OCI-LY3 (cell line): ENCODE measurements around the gene VGLL1.

Experiments used
- H2AFZ ChIP-seq: fragments of 200-600, 300-600 bp; shearing (Covaris generic); 2 replicates; pipeline ENCODE4 v1.6.0; 2014; ENCODE audit warnings: antibody characterized with exemption, low read depth, low read length
- H3K27ac ChIP-seq: fragments of 200-600, 300-600 bp; sonication (generic); 2 replicates; pipeline ENCODE4 v1.5.1; 2014; ENCODE audit warnings: mild to moderate bottlenecking, low read length, moderate library complexity, mixed read lengths
- H3K27me3 ChIP-seq: fragments of 200-600, 300-600 bp; sonication (generic); 2 replicates; pipeline ENCODE4 v1.6.1; 2014; ENCODE audit warnings: low read depth, low read length, mixed read lengths
- H3K36me3 ChIP-seq: fragments of 200-600, 300-600 bp; sonication (generic); replicated peaks from 2 replicates; pipeline ENCODE3; 2014; ENCODE audit warnings: low read depth, low read length, mixed read lengths
- H3K4me1 ChIP-seq: fragments of 300-600, 200-600 bp; sonication (generic); 2 replicates; pipeline ENCODE4 v1.6.1; 2014; ENCODE audit warnings: low read length, mixed read lengths
- H3K4me2 ChIP-seq: fragments of 200-600, 300-600 bp; sonication (generic); 2 replicates; pipeline ENCODE4 v1.6.1; 2014; ENCODE audit warnings: low read length, mixed read lengths
- H3K4me3 ChIP-seq: fragments of 300-600, 200-600 bp; sonication (generic); 2 replicates; pipeline ENCODE4 v1.5.1; 2014; ENCODE audit warnings: antibody characterized with exemption, mild to moderate bottlenecking, low read length, moderate library complexity
- H3K79me2 ChIP-seq: fragments of 300-600, 200-600 bp; shearing (Covaris generic); 2 replicates; pipeline ENCODE4 v1.6.1; 2014; ENCODE audit warnings: mild to moderate bottlenecking, low read length, mixed read lengths
- H3K9ac ChIP-seq: fragments of 300-600, 200-600 bp; shearing (Covaris generic); 2 replicates; pipeline ENCODE4 v1.6.0; 2014; ENCODE audit warnings: mild to moderate bottlenecking, low read length, moderate library complexity
- H3K9me3 ChIP-seq: fragments of 200-600, 300-600 bp; shearing (Covaris generic); 2 replicates; pipeline ENCODE4 v1.6.1; 2014; ENCODE audit warnings: low read length, mixed read lengths; ENCODE audit not compliant: insufficient read depth
- H4K20me1 ChIP-seq: fragments of 200-600, 300-600 bp; sonication (generic); 2 replicates; pipeline ENCODE4 v1.6.1; 2016; ENCODE audit warnings: low read length, mixed read lengths; ENCODE audit not compliant: insufficient read depth
- EZH2phosphoT487 ChIP-seq: fragments of 200-600 bp; shearing (Covaris generic); IDR thresholded peaks from 2 replicates; pipeline ENCODE4 v1.6.1; 2018; ENCODE audit warnings: antibody characterized with exemption, mixed run types, low read depth
- TF ChIP-seq, protein P1 (sequence below): fragments of 200-600, 300-600 bp; sonication (generic); IDR thresholded peaks from 2 replicates; pipeline ENCODE4 v1.5.1; 2014; ENCODE audit warnings: antibody characterized with exemption, low read length, low read depth

Gene VGLL1

DNA sequence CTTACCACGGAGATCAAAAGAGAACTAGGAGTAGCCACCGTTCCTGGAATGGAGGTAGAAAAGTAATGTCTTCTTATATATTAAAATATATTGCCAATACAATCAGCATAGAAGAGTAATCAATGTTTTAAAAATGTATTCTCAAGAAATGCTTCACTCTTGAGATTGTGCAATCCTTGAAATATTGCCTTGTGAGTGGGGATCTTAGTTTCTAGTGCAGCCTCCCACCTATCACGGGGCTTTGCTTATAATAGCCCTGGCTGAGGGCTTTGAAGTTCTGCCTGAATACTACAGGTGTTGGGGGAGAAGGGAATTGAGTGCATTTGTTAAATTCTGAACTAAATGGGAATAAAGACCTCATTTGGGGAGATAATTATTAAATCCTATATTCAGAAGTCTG is 55.5 kb downstream of the VGLL1 start:
- Histone ChIP-seq H3K4me1 (peaks cover 29% of the 10 kb centered on the region), H3K27me3 (no peaks in the 10 kb centered on the region), H3K9ac (no peak overlapping the region), H2AFZ (no peak overlapping the region), H4K20me1 (no peaks in the 10 kb centered on the region), H3K79me2 (no peaks in the 10 kb centered on the region), H3K4me3 (no peak overlapping the region), H3K9me3 (no peaks in the 10 kb centered on the region), H3K4me2 (peak overlapping the region; percentile 36), H3K36me3 (no peaks in the 10 kb centered on the region), H3K27ac (no peak overlapping the region)
- TF ChIP-seq EZH2phosphoT487: no peak
- TF ChIP-seq, protein P1, sequence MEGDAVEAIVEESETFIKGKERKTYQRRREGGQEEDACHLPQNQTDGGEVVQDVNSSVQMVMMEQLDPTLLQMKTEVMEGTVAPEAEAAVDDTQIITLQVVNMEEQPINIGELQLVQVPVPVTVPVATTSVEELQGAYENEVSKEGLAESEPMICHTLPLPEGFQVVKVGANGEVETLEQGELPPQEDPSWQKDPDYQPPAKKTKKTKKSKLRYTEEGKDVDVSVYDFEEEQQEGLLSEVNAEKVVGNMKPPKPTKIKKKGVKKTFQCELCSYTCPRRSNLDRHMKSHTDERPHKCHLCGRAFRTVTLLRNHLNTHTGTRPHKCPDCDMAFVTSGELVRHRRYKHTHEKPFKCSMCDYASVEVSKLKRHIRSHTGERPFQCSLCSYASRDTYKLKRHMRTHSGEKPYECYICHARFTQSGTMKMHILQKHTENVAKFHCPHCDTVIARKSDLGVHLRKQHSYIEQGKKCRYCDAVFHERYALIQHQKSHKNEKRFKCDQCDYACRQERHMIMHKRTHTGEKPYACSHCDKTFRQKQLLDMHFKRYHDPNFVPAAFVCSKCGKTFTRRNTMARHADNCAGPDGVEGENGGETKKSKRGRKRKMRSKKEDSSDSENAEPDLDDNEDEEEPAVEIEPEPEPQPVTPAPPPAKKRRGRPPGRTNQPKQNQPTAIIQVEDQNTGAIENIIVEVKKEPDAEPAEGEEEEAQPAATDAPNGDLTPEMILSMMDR: no peak

DNA sequence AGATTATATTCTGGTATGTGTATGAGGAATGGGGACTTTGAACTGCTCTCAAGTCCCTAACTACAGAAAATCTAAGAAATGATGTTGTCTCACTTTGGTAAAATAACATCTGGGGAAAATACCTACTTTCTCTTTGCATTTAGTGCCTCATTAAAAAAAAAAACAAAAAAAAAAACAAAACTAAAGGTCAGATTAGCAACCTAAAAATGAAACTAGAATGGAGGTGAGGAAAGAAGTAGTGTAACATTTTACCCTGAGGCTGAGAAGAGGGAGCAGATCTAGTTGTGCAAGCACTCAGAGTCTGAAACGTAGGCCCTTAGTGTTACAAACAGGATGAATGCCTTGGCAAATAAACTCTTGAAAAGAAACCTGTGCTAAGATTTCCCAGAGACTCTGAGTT is 56.0 kb downstream of the VGLL1 start:
- H2AFZ ChIP-seq: 0 out of 2 replicates have a peak overlapping the region, but pooled peaks have one; percentile 45
- no peak overlapping the region for H3K27ac ChIP-seq
- no peak for TF ChIP-seq EZH2phosphoT487
- TF ChIP-seq, protein P1: no peak
- H3K4me1 ChIP-seq: peaks cover 29% of the 10 kb centered on the region
- H3K4me3 ChIP-seq: no peak overlapping the region
- no peaks in the 10 kb centered on the region for H4K20me1 ChIP-seq
- no peak overlapping the region for H3K9ac ChIP-seq
- no peaks in the 10 kb centered on the region for H3K36me3 ChIP-seq
- no peaks in the 10 kb centered on the region for H3K9me3 ChIP-seq
- H3K79me2 ChIP-seq: no peaks in the 10 kb centered on the region
- H3K27me3 ChIP-seq: no peaks in the 10 kb centered on the region
- peak overlapping the region; percentile 36 for H3K4me2 ChIP-seq

DNA sequence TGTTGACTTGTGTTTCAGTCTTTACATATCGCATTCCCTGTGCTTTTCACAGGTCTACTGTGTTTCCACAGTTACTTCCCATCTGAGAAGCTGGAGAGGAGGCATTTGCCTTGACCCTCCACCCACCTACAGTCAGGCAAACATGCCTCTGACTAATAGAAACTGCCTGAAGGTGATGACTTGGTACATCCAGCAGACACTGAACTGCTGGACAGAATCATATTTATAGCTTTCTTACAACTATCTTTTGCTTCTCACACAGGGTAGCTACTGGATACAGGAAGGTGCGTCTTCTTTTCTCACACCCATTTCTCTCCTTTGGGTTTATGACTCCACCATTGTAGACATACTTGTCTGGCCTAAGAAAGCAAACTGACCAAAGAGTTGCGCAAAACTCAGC is 58.0 kb downstream of the VGLL1 start:
- TF ChIP-seq, protein P1: no peak
- TF ChIP-seq EZH2phosphoT487: no peak
- Histone ChIP-seq H3K36me3 (no peaks in the 10 kb centered on the region), H3K4me1 (peaks cover 23% of the 10 kb centered on the region), H4K20me1 (no peaks in the 10 kb centered on the region), H3K4me2 (no peak overlapping the region), H3K9ac (no peak overlapping the region), H2AFZ (no peak overlapping the region), H3K4me3 (no peak overlapping the region), H3K27ac (no peak overlapping the region), H3K9me3 (no peaks in the 10 kb centered on the region), H3K79me2 (no peaks in the 10 kb centered on the region), H3K27me3 (no peaks in the 10 kb centered on the region)

DNA sequence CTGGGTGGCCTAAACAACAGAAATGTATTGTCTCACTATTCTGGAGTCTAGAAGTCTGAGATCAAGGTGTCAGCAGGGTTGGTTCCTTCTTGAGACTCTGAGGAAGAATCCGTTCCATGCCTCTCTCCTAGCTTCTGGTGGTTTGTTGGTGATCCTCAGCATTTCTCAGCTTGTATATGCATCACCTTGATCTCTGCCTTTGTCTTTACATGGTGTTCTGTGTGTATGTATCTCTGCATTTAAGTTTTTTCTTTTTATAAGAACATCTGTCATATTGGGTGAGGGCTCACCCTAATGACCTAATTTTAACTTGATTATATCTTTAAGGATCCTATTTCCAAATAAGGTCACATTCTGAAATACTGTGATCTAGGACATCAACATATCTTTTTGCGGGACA is 65.3 kb downstream of the VGLL1 start:
- no peak overlapping the region for H3K27ac ChIP-seq
- no peaks in the 10 kb centered on the region for H3K79me2 ChIP-seq
- no peaks in the 10 kb centered on the region for H4K20me1 ChIP-seq
- no peak for TF ChIP-seq EZH2phosphoT487
- TF ChIP-seq, protein P1: no peak
- H3K4me3 ChIP-seq: no peak overlapping the region
- no peaks in the 10 kb centered on the region for H3K36me3 ChIP-seq
- no peak overlapping the region for H3K4me2 ChIP-seq
- no peak overlapping the region for H2AFZ ChIP-seq
- H3K9ac ChIP-seq: no peak overlapping the region
- H3K9me3 ChIP-seq: no peaks in the 10 kb centered on the region
- H3K4me1 ChIP-seq: no peaks in the 10 kb centered on the region
- no peaks in the 10 kb centered on the region for H3K27me3 ChIP-seq
